Suppressor macrophage treated with lipopolysaccharide for 1 hour (primary cell): ENCODE measurements around the gene CLRN3.

Experiments used
- DNase-seq, 3 donors: peaks; one replicate each; pipeline ENCODE4 v3.0.0-alpha.2; 2020 to 2022

The CLRN3 gene

GRCh38 chr10:127894146-127894545 is 1.4 kb upstream of the CLRN3 start:
- no peak for DNase-seq

GRCh38 chr10:127890832-127891334 is 1.9 kb downstream of the CLRN3 start:
- DNase-seq, result no peak

- no peak for DNase-seq
Measured at GRCh38 chr10:127890216-127890615, 2.5 kb downstream of the CLRN3 start.

- peak; percentile 75 to 92 (median 87) for DNase-seq
Measured at GRCh38 chr10:127889605-127890195, 3.0 kb downstream of the CLRN3 start.

GRCh38 chr10:127888521-127889312 is 4.0 kb downstream of the CLRN3 start:
- DNase-seq, result no peak

GRCh38 chr10:127887541-127888415 is 5.0 kb downstream of the CLRN3 start:
- DNase-seq, result no peak

- no peak for DNase-seq
Measured at GRCh38 chr10:127886371-127887051, 6.2 kb downstream of the CLRN3 start.

- no peak for DNase-seq
Measured at GRCh38 chr10:127884501-127884900, 8.2 kb downstream of the CLRN3 start.

GRCh38 chr10:127883516-127883915 is 9.2 kb downstream of the CLRN3 start:
- no peak for DNase-seq

GRCh38 chr10:127882801-127883459 is 9.8 kb downstream of the CLRN3 start:
- DNase-seq, result peak; percentile 86 to 92 (median 87)

- no peak for DNase-seq
Measured at GRCh38 chr10:127882391-127882790, 10.3 kb downstream of the CLRN3 start.

GRCh38 chr10:127881262-127881661 is 11.5 kb downstream of the CLRN3 start:
- DNase-seq, result no peak

GRCh38 chr10:127880557-127880956 is 12.2 kb downstream of the CLRN3 start:
- DNase-seq, result peak; percentile 57 to 67 (median 64)

GRCh38 chr10:127878475-127879055 is 14.2 kb downstream of the CLRN3 start:
- DNase-seq, result peak; percentile 54 to 73 (median 72)

GRCh38 chr10:127877699-127878098 is 15.0 kb downstream of the CLRN3 start:
- DNase-seq, result peak in 1 of 3 donors; percentile 29

- no peak for DNase-seq
Measured at GRCh38 chr10:127877116-127877515, 15.6 kb downstream of the CLRN3 start.

- DNase-seq, result no peak
Measured at GRCh38 chr10:127875916-127876315, 16.8 kb downstream of the CLRN3 start.

- no peak for DNase-seq
Measured at GRCh38 chr10:127875449-127875765, 17.3 kb downstream of the CLRN3 start.

- peak; percentile 33 to 64 (median 44) for DNase-seq
Measured at GRCh38 chr10:127874671-127875448, 17.9 kb downstream of the CLRN3 start.

- DNase-seq, result no peak
Measured at GRCh38 chr10:127873901-127874470, 18.8 kb downstream of the CLRN3 start.
